CD4-positive, alpha-beta T cell treated with Interleukin-6 for 4 hours (primary cell): ENCODE data around the gene ARSI.
"Not testable (repeated sequence)": the region's sequence is repeated elsewhere in the genome, so short reads cannot be mapped to it uniquely, and the experiment has no call there.

ENCODE experiments used
- DNase-seq: peaks from one replicate; pipeline ENCODE4 v3.0.0-alpha.2; 2020; ENCODE audit warnings: mixed read lengths

ARSI gene

DNA sequence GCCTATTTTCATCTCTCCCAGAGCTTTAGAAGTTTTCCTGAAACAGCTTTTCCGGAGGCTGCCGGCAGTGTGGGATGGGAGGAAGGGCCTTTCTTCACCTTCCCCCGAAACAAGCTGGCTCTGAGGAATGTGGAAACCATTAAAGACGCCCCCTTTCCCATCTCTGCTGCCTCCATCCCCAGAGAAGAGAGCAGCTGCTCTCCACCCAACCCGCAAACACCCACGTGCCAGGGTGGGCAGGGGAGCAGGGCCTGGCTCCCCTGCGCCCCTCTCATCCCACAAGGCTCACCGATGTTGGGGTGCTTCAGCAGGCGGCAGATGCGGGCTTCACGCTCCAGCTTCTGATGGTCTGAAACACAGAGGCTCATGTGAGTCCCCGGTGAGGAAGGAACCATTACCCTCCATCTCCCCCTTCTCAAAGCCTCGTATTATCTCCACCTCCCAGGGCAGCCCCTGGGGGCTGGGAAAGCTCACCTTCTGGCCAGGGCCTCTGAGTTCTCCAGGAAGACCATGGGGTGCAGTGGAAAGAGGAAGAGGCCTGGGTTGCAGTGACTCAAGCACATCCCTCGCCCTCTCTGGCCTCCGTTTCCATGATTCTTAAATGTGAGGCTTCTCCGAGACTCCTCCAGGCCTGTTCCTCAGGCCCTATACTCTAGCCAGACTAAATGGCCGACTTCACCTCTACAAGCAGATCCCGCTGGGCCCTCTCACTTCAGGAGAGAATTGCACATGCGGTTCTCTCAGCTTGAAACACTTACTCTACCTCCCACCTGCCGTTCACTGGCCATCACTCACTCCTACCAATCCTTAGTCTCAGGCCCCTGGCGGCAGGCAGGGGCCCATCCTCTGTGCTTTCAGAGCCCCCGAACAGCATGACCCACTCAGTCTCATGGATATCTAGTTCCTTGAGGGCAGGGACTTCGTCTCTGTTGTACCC lies 37.8 kb downstream of the ARSI start:
- DNase-seq: no peak

DNA sequence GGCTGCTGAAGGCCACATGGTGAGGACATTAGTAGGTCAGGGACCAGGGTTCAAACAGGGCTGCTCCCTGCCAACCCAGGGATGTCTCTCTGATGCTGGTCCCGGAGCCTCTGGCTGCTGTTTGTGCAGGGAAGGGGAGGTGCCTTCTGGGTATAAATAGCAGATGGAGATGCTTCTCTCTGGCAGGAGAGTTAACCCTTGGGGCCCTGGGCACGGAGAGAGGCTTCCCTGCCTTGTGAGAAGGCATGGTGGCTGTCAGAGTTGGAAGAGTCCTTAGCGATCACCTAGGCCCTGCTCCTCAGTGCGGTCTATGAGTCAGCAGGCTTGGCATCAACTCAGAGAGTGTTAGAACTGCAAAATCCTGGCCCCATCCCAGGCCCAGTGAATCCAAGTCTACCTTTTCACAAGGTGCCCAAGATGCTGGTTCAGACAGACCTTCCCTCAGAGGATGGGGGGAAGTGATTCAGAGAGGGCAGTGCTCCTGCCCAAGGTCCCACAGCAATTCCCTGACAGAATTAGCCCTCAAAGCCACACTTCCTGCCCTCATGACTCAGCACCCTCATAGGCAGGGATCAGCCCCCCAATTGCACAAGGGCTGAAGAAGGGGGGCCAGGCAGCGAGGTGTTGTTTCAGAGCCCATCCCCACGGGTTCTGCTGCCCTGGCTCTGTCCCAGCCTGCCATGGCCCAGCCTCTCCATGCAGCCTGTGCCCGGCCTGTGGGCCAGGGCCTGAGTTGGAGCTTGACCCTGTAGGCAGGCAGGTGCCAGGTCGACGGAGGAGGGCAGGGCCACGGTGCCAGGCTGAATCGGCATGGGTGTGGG lies 38.7 kb downstream of the ARSI start:
- no peak for DNase-seq

DNA sequence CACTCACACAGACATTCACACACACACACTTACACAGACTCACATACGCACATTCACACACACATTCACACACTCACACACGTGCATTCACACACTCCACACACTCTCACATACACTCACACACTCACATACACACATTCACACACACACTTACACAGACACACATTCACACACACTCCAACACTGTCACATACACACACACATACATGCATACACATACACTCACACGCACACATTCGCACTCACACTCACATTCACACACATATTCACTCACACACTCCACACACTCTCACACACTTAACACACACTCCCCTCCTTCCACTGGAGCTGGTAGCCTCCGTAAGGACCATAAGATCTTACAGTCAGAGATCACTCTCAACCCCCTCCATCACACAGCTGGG lies 39.3 kb downstream of the ARSI start:
- no peak for DNase-seq

DNA sequence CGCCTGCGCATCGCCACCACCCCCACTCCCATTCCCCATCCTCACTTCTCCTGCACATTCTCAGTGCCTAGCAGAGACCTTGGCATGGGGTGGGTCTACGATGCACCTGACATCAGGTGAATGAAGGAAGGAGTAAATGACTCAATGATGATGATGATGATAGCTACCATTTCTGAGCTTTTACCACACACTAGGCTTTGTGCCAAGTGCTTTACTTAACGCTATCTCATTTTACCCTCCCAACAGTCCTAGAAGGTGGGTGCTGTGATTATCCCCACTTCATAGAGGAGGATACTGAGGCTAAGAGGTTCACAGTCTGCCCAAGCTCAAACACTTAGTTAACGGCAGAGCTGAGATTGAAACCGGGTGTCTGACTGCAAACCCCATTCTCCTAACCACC lies 40.2 kb downstream of the ARSI start:
- DNase-seq: no peak

DNA sequence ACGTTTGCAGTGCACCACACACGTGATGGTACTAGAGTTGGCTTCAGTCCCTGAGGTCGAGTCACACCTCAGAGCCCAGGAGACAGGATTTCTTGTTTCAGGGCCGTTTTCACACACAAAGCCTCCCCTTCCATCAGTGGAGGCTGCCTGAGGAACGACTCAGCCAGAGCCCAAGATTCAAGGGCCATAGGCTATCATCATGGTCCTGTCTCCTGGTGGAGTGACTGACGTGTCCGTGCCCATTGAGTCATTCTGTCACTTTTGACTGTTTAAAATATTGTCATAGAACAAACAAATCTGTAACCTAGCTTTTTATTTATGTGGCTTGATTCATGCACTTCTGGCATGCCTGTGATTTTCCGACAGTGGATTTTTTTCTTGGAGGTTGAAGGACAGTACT lies 41.5 kb downstream of the ARSI start:
- DNase-seq: no peak

DNA sequence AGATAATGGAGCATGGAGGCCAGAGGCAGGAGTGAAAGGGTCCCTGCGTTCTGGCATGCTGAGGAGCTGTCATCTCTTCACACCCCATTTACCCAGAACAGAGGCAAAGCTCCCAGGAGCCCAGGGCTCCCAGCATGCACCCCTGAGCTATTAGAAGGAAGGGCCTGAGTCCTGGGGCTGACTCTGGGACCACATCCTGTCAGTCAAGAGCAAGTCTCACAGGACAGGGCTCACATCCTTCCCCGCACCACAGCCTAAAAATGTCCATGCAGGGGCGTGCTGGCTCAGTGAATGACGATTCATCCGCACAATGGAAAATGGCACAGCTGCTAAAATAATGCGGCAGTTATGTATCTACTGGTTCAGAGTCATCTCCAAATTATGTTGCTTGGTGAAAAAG lies 44.6 kb downstream of the ARSI start:
- no peak for DNase-seq

DNA sequence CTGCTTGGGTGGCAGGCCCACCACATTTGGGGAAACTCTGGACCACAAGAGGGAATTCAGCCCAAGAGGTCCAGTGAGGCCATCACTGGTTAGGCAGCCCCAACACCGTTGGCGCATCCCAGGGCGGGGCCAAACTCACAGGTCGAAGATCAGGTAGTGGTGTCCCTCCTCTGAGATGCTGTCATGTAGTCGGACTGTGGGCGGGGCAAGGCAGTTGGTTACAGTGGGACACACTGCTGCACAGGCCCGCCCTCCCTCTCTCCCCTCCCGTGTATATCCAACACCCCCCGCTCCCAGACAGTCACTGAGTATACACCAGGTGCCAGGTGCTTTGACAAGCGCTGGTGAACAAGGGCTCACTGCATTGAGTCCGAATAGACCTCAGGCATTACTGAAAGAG lies 45.3 kb downstream of the ARSI start:
- DNase-seq: no peak

DNA sequence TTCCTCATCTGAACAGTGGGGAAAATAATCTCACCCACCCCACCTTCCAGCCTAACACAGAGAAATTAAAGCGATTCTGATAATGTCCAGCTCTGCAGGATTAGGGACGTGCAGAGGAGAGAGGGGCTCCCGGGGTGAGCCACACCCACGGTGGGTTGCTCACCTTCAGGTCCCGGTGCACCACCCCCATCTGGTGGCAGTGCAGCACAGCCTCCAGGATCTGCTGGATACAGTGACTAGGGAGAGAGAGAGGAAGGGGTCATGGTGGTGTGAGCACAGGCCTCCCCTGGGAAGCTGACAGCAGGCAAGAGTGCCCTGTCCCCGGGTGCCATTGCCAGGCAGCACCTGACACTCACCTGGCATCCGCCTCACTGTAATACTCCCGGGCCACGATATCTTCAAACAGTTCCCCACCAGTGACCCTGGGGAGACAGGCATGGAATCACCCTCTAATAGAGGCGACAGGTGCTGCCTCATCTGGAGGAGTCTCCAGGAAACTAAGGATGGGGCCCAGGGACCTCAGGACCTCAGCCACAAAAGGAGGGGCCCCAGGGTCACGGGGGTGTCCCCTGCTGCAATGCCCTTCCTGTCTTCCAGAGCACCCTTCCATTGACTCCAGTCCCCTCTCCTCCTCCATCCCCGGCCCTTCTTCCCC lies 46.2 kb downstream of the ARSI start:
- no peak for DNase-seq

DNA sequence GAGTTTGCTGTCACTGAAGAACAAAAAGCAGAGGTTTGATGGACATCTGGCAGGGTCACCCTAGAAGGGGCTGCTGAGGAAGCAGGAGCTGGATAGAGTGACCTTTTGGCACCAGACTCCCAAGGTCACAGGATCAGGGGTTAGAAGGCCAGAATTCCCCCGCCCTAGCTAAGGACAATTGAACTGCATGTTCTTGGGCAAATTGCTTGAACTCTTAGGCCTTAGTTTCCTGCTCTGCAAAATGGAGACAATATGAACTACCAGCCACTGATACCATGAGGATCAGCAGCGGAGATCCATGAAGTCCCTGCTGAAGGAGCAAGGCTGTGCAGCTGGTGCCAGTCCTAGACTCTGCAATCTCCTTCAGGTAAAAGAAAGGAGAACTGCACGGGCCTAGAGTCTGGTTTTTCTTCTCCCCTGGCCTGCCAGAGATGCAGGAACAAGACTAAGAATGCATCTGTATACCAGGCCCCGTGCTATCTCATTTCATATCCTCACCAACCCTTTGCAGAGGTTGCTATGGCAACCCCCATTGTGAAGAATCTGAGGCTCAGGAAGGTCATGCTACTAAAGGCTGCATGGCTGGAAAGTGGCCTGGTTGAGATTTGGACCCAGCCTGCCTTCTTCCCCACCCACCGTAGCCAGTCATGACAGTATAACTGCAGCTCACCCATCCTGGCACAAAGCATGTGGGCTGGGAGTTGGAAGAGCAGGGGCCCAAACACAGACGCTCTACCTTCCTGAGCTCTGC lies 46.9 kb downstream of the ARSI start:
- no peak for DNase-seq

DNA sequence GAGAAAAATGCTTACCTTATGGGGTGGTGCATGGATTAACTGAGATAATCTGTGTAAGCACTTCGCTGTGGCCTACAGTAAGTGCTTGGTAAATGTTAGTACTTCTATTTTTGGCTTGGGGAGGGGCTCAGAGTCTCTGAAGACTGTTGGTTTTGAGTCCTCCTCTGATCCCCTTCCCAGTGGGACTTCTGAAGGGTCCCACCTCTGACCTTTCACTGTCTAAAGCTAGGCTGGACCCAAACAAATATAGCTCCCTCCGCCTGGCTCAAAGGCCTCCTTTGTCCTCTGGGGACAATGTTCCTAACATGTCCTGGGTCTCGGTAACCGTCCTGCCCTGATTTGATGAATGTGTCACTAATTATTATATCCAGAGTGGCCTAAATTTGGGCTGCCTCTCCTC lies 47.9 kb downstream of the ARSI start:
- no peak for DNase-seq

DNA sequence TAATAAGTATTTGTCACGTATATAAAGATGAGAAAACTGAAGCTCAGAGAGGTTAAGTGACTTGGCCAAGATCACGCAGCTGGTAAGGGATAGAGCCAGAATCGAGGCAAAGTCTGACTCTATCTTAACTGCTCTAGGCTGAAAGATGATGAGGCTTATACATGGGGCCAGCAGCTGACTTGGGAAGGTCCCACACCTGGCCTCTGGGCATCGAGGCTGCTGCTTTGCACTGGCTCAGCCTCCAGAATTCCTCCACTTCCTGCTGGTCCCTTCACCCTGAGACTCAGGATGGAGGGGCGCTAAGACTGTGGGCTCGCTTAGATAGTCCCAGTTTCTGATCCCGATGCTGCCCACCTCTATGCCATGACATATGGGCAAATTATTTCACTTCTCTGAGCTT lies 48.3 kb downstream of the ARSI start:
- DNase-seq: no peak

DNA sequence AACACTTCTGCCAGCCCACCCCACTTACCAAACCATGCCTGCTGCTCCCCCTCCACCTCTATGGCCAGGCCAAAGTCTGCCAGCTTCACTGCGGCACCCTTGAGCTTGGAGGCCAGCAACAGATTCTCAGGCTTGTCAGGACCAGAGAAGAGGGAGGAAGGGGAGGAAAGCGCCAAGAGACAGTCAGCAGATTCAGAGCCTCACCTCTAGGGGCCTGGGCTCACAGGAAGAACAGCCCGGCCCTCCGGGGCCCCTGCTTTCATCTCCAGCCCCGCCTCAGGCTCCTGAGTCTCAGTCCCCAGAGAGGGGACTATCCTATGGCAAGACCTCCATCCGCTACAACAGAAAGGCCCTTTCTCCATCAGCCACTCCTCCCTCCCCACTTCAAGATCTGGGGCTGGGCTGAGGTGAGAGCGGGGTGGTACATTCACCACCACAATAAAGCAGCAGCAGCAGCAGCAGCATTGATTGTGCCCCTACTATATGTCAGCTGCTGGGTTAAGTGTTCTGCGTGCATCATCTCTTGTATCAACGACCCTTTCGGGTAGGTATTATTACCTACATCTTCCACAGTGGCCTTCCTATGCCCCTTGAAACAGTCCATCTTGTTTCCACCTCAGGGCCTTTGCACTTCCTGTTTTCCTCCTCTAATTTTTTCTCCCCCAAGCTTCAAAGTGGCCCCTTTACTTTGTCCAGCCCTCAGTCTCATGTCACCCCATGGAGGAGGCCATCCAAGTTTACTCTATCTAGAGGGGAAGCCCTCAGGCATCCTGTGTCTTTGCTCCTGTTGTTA lies 49.1 kb downstream of the ARSI start:
- no peak for DNase-seq

DNA sequence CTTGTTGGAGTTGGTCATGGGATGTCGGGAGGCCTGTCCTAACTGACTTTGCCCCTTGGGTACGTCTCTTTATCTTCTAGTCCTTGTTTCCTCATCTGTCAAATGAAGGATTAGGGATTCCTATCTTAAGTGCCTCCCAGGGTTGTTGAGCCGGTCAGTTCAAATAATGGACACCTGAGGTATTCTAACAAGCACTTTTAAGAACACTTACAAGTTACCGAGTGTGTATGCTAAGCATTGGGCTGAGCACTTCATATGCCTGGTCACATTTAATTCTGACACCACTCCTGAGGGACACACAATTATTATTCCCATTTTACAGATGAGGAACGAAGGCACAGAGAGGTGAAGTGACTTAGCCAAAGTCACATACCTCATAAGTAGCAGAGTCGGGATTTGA lies 50.2 kb downstream of the ARSI start:
- DNase-seq: no peak

DNA sequence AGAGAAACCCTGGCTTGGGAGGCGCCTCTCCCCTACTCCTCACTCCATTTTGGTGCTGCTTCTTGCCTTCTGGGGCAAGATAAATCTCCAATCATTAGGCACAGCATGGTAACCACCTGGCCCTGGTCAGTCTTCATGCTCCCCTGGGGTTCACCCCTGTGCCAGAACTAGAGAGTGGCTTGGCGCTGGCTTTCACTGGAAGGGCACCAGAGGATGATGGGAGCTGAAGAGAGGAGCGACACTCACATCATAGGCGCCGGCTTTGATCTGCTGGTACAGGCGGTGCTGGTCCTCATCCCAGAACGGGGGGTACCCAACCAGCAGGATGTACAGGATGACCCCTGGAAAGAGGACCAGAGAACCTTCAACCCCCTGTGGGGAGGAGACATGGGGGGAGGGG lies 51.2 kb downstream of the ARSI start:
- DNase-seq: no peak

DNA sequence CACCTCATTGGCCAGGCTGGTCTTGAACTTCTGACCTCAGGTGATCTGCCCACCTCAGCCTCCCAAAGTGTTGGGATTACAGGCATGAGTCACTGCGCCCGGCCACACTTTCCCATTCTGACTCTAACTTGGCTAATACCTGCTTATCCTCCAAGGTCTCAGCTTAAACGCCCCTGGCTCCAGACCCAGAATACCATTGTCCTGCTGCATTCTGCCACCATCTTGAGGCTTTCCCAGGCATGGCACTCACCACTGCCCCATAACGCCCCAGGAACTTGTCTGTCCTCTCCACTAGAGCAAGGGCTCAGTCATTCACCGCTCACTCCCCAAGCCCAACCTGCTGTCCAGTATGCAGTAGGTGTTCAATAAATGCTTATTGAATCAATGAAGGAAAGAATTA lies 53.0 kb downstream of the ARSI start:
- no peak for DNase-seq

DNA sequence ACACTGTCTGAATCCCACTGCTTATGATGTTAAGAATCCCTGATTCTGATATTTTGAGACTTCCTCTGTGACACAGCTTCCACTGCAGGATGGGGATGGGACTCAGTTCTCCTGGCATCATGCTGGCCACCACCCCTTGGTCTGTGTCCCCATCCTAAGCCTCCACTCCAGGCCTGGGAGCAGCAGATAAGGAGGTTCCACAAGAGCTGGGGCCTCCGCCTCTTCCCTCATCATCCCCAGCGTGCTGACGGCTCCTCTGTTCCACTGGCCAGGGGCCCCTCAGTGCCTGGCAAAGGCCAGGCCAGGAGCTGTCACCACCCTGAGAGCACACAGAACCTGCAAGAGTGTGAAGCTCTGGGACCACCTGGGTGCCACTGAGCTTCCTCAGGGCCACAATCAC lies 53.8 kb downstream of the ARSI start:
- DNase-seq: no peak

DNA sequence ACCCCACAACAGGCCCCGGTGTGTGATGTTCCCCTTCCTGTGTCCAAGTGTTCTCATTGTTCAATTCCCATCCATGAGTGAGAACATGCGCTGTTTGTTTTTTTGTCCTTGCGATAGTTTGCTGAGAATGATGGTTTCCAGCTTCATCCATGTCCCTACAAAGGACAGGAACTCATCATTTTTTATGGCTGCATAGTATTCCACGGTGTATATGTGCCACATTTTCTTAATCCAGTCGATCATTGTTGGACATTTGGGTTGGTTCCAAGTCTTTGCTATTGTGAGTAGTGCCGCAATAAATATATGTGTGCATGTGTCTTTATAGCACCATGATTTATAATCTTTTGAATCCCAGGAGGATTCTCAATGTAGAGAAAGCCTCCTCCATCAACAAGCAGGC lies 54.2 kb downstream of the ARSI start:
- not testable (repeated sequence) for DNase-seq

DNA sequence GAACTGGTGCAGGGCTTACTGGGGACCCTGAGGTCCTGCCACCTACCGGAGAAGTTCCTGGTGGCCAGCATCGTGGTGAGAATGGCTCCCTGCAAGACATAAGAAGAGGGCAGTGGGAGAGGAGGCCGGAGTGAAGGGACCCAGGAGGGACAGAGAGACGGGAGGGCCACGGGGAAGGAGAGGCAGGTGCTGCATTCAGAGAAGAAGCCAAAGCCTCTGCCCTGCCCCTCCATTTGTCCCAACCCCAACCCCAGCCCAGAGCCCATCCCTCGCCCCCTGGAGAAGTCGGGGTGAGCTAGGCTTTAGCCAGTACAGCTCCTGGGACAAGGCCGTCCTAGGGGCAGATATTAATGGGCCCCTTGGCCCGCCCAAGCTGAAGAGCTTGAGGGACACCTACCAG lies 55.0 kb downstream of the ARSI start:
- no peak for DNase-seq

DNA sequence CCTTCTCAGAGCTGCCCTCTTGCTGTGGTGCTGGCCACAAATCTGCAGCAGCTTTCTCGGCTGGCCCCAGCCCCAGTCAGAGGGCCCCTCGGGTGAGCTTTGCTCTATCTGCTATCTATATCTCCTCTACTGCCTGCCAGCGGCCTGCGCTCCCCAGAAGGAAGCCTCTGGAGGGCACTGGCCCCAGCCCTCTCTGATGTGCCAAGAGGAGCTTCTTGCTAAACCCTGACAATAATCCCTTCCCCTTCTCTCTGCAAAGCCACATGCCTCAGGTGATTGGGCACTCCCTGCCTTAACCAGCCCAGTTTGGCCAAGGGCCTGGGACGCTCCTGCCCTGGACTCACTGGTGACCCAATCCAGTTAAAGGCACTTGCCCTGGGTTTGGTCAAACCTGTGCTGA lies 55.9 kb downstream of the ARSI start:
- DNase-seq: no peak

DNA sequence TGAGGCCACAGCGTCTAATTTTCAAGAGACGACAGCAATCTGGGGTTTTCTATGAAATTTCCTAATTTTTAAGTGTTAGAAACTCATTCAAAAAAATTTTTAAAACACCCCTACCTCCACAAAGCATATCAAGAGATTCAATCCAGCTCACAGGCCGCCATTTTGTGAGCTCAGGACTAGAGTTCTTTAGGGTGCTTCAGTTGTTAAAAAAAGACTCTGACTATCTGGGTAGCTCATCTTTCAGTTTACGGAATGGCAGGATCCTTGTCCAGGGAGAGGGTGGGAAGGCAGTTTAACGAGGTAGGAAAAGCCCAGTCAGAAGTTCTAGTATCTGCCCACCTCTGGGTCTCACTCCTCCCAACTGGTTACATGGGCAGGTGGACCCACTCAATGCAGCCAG lies 56.3 kb downstream of the ARSI start:
- no peak for DNase-seq
